Measurements from ENCODE around the gene PRR14L. TPM values are rescaled to one million over a fixed set of nuclear protein-coding genes. Genes with fewer than 3 reads are reported as not detected.
"Not testable (repeated sequence)": the region's sequence is repeated elsewhere in the genome, so short reads cannot be mapped to it uniquely, and the experiment has no call there.

Gene PRR14L
- total RNA-seq, 4 donors from 2014 or later, result 23.6 to 66.0 (median 35.4) TPM

GRCh38 chr22:31773416-31773815, 23.5 kb upstream of the PRR14L start:
- H3K27ac ChIP-seq, result no peak overlapping the region
- TF ChIP-seq POLR2A (IDR thresholded peaks at IDR 0.05), result no peak
- TF ChIP-seq EP300 (IDR thresholded peaks at IDR 0.05), result no peak
- TF ChIP-seq CTCF (IDR thresholded peaks at IDR 0.05), result no peak
- TF ChIP-seq POLR2AphosphoS5 (IDR thresholded peaks at IDR 0.05), result no peak
- H3K4me3 ChIP-seq, result no peak overlapping the region
- H3K9me3 ChIP-seq, result no peaks in the 10 kb centered on the region
- 92% methylated on average over 5 of the region's 5 CpGs for WGBS
- H3K4me1 ChIP-seq, result no peaks in the 10 kb centered on the region
- H3K27me3 ChIP-seq, result no peaks in the 10 kb centered on the region
- peaks cover 81% of the 10 kb centered on the region for H3K36me3 ChIP-seq
- DNase-seq (ENCODE audit: low spot score in 2 of 2), result no peak

GRCh38 chr22:31768422-31769059, 18.6 kb upstream of the PRR14L start:
- H3K36me3 ChIP-seq, result peaks cover 85% of the 10 kb centered on the region

GRCh38 chr22:31764785-31765184, 14.9 kb upstream of the PRR14L start:
- no peak for TF ChIP-seq POLR2AphosphoS5 (IDR thresholded peaks at IDR 0.05)
- no peak for TF ChIP-seq EP300 (IDR thresholded peaks at IDR 0.05)
- peaks cover 75% of the 10 kb centered on the region for H3K36me3 ChIP-seq
- H3K27ac ChIP-seq, result no peak overlapping the region

More at GRCh38 chr22:31768422-31769059, 18.6 kb upstream of the PRR14L start:
- H3K9me3 ChIP-seq, result no peaks in the 10 kb centered on the region
- 93% methylated on average over 4 of the region's 4 CpGs for WGBS
- H3K4me3 ChIP-seq, result no peak overlapping the region
- no peak for DNase-seq (ENCODE audit: low spot score in 2 of 2)
- no peak overlapping the region for H3K27ac ChIP-seq
- TF ChIP-seq EP300 (IDR thresholded peaks at IDR 0.05) (no peak), POLR2A (IDR thresholded peaks at IDR 0.05) (no peak), CTCF (IDR thresholded peaks at IDR 0.05) (no peak), POLR2AphosphoS5 (IDR thresholded peaks at IDR 0.05) (no peak)
- no peaks in the 10 kb centered on the region for H3K4me1 ChIP-seq
- no peaks in the 10 kb centered on the region for H3K27me3 ChIP-seq

GRCh38 chr22:31758860-31759259, 8.9 kb upstream of the PRR14L start:
- not testable (repeated sequence) for H3K9me3 ChIP-seq; H3K27me3 ChIP-seq; H3K27ac ChIP-seq; H3K4me3 ChIP-seq; DNase-seq (ENCODE audit: low spot score in 2 of 2)
- H3K36me3 ChIP-seq, result peaks cover 44% of the 10 kb centered on the region
- H3K4me1 ChIP-seq, result peaks cover 14% of the 10 kb centered on the region
- WGBS, result 82% methylated on average over 5 of the region's 5 CpGs

More at GRCh38 chr22:31764785-31765184, 14.9 kb upstream of the PRR14L start:
- Histone ChIP-seq H3K9me3 (no peaks in the 10 kb centered on the region), H3K4me1 (no peaks in the 10 kb centered on the region), H3K27me3 (no peaks in the 10 kb centered on the region), H3K4me3 (no peak overlapping the region)
- 93% methylated on average over 3 of the region's 3 CpGs for WGBS
- DNase-seq (ENCODE audit: low spot score in 2 of 2), result no peak

GRCh38 chr22:31757265-31757664, 7.3 kb upstream of the PRR14L start:
- Histone ChIP-seq H3K9me3 (no peaks in the 10 kb centered on the region), H3K4me1 (peaks cover 26% of the 10 kb centered on the region), H3K4me3 (no peak overlapping the region), H3K36me3 (peaks cover 31% of the 10 kb centered on the region), H3K27me3 (no peaks in the 10 kb centered on the region), H3K27ac (no peak overlapping the region)
- 71% methylated on average over 1 of the region's 1 CpG for WGBS
- TF ChIP-seq CTCF (IDR thresholded peaks at IDR 0.05) (no peak), EP300 (IDR thresholded peaks at IDR 0.05) (no peak), POLR2A (IDR thresholded peaks at IDR 0.05) (no peak), POLR2AphosphoS5 (IDR thresholded peaks at IDR 0.05) (no peak)
- DNase-seq (ENCODE audit: low spot score in 2 of 2), result no peak

- Histone ChIP-seq H3K4me1 (peaks cover 34% of the 10 kb centered on the region), H3K36me3 (peaks cover 19% of the 10 kb centered on the region), H3K27me3 (no peaks in the 10 kb centered on the region), H3K9me3 (no peaks in the 10 kb centered on the region), H3K27ac (peak overlapping the region; percentile 95), H3K4me3 (peak overlapping the region; percentile 88)
- 23% methylated on average over 6 of the region's 6 CpGs for WGBS
- TF ChIP-seq POLR2A (IDR thresholded peaks at IDR 0.05) (no peak), EP300 (IDR thresholded peaks at IDR 0.05) (no peak), CTCF (IDR thresholded peaks at IDR 0.05) (no peak), POLR2AphosphoS5 (IDR thresholded peaks at IDR 0.05) (no peak)
- DNase-seq (ENCODE audit: low spot score in 2 of 2), result no peak
These were observed 4.9 kb upstream of the PRR14L start for GRCh38 chr22:31754813-31755212.
